GM18498 (cell line): ENCODE results near the gene RPL9.
"Not testable (repeated sequence)": the region's sequence is repeated elsewhere in the genome, so short reads cannot be mapped to it uniquely, and the experiment has no call there.

Source experiments
- ATAC-seq: cut with Tn5 transposase; IDR thresholded peaks from one replicate; pipeline ENCODE4 v1.9.1; 2021; ENCODE audit warnings: mild to moderate bottlenecking, moderate library complexity; ENCODE audit not compliant: unreplicated experiment

RPL9 gene

GRCh38 chr4:39427520-39428114 lies 31.1 kb downstream of the RPL9 start:
- ATAC-seq, result no peak

- ATAC-seq, result no peak
Observed at GRCh38 chr4:39426728-39427127, 32.0 kb downstream of the RPL9 start.

GRCh38 chr4:39425297-39425696 lies 33.4 kb downstream of the RPL9 start:
- not testable (repeated sequence) for ATAC-seq

- no peak for ATAC-seq
Observed at GRCh38 chr4:39422247-39422646, 36.5 kb downstream of the RPL9 start.

GRCh38 chr4:39415678-39416283 lies 42.9 kb downstream of the RPL9 start:
- no peak for ATAC-seq

GRCh38 chr4:39411561-39411960 lies 47.2 kb downstream of the RPL9 start:
- ATAC-seq, result not testable (repeated sequence)

- ATAC-seq, result no peak
Observed at GRCh38 chr4:39410415-39410814, 48.3 kb downstream of the RPL9 start.

GRCh38 chr4:39407584-39407885 lies 51.2 kb downstream of the RPL9 start:
- no peak for ATAC-seq

- no peak for ATAC-seq
Observed at GRCh38 chr4:39406763-39407583, 51.7 kb downstream of the RPL9 start, which contains the start of gene KLB. KLB (plus strand) TSS chr4:39406930; CDS start chr4:39406950, 20 bp downstream.
